HG02798 (cell line): ENCODE results near the gene MFSD6L.

Experiments used
- ATAC-seq: cut with Tn5 transposase; IDR thresholded peaks from one replicate; pipeline ENCODE4 v1.9.1; 2021; ENCODE audit warnings: mild to moderate bottlenecking; ENCODE audit not compliant: unreplicated experiment, poor library complexity

The MFSD6L gene, protein sequence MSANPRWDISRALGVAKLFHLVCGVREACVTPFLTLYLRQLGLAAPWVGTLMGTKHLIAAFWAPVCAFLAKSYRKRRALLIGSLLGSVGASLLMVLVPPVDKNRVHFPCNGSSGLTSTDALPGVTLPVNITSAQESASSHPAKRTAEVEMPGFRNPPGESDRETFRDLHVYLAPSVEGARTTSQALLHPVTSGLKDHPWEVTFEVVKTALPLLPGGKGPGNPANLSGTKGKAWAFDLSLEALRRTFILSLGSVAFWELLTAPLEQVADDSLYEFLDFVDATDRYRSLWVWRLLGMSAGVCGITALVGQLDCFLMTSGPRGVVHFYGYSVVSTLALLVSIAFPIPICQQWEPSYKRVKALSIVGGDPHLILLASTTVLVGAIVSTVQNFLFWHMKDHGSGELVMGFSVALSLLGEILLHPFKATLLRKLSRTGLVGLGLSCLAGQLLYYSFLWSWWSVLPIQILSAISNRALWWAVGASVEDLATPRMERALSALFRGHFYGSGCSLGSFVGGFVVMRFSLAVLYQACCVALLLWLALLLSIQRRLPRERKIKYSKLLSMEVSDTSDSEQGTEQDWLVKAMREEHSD

DNA sequence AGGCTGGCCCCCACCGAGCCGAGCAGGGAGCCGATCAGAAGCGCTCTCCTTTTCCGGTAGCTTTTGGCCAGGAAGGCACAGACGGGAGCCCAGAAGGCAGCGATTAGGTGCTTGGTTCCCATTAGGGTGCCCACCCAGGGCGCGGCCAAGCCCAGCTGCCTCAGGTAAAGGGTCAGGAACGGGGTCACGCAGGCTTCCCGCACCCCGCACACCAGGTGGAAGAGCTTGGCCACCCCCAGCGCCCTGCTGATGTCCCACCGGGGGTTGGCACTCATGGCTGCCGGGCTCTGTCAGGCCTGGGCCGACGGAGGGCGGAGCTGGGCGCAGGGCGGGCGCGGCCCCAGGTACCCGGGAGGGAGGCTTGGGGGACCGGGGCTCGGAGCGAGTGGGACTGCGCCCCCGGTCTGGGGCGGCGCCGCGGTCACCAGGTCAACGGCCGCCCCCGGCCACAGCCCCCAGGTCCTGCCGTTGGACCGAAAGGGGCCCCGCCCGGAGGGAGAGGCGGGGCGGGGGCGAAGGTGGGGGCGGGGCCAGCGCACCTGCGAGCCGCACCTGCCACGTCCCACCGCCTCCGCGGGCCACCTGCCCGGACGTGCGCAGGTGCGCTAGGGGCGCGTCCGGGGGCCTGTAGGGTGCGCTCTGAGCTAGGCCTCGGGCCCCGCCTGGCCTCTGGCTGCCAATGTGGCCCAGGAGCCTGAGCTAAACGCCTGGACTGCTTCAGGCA, at the start of gene MFSD6L:
MFSD6L (minus strand) TSS at position 520 of the 724 bp plus-strand sequence; CDS start at position 275, 245 bp downstream.
- no peak for ATAC-seq

DNA sequence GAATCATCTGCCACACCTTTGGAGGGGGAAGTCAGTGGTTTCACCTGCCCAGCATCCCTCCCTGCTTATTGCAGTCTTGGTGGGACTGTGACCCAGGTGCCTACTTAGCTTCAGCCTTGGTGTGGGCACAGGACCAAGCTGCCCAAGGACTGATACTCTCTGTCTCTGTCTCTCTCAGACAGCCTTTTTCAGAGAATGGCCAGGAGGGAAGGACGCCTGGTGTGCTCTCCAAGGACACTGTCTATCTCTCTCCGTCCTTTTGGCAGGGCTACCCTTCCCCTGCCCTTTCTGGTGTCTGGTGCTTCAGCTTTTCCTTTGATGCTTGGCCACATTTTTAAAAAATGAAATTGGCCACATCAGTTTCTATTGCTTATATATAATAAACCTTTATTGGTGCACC, 48.7 kb upstream of the MFSD6L start:
- no peak for ATAC-seq

DNA sequence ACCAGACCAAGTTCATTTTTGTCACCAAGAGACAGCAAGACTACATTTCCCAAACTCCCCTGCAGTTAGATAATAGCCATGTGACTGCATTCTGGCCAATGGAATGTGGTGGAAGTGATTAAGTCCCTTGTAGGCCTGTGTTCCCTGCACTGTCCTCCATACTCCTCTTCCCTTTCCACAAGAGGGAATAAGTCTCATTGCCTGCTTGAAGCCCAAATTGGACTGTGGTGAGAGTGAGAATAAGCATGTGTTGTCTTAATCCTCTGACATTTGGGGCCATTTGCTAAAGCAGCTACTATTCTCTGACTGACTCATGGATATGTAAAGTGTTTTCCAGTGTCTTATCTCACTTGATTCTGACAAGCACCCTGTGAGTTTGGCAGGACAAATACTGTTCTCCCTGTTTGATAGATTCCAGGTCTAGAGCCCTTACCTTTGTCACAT, 47.6 kb upstream of the MFSD6L start:
- ATAC-seq: no peak

DNA sequence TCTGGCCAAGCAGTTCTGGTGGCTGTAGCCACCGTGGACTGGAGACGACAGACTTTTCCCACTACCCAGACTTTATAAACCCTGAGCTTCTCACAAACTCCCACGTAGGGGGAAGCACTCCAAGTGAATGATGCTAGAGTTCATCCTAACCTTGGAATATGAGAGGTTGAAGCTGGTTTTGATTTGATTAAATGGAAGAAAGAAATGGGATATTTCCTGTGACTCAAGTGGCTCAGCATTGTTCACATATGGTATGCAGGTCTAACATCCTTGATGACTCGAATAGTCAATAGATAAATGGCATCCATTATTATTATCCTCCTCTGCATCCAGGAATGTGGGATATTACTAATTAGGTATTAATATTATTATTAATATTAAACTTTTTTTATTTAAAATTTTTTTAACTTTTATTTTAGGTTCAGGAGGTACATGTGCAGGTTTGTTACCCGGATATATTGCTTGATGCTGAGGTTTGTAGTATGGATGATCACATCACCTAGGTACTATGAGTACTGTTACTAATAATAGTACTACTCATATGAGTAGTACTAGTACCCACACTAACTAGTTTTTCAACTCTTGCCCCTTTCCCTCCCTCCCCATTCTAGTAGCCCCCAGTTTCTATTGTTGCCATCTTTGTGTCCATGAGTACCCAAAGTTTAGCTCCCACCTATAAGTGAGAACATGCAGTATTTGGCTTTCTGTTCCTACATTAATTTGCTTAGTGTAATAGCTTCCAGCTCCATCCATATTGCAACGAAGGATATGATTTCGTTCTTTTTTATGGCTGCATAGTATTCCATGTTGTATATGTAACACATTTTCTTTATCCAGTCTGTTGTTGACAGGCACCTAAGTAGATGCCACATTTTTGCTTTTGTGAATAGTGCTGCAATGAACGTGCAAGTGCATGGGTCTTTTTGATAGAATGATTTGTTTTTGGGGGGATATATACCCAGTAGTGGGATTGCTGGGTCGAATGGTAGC, 45.4 kb upstream of the MFSD6L start:
- ATAC-seq: no peak

DNA sequence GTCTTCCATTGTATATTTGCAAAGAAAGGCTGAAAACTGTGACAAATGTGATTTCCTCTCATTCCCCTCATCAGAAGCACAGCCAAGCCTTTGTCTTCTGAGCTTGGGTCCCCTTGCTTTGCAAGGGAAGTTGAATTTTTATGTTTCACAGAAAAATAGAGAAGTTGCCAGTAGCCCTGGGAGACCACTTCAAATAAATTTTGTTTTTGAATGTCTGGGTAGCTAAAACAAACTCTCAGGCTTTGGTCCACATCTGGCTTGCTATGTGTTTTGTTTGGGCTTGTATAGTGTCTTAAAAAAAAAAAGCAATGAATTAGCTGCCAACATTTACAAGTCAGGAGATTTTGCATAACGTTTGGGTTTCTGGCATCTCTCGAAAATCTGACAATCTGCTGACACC, 44.2 kb upstream of the MFSD6L start:
- ATAC-seq: no peak

DNA sequence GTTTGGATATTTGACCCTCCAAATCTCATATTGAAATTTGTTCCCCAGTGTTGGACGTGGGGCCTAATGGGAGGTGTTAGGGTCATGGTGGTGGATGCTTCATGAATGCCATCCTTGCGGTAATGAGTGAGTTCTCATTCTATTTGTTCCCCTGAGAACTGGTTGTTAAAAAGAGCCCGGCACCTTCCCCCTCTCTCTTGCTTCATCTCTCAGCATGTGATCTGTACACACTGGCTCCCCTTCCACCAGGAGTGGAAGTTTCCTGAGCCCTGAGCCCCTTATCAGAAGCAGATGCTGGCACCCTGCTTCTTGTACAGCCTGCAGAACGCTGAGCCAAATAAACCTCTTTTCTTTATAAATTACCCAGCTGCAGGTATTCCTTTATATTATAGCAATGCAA, 42.7 kb upstream of the MFSD6L start:
- no peak for ATAC-seq

DNA sequence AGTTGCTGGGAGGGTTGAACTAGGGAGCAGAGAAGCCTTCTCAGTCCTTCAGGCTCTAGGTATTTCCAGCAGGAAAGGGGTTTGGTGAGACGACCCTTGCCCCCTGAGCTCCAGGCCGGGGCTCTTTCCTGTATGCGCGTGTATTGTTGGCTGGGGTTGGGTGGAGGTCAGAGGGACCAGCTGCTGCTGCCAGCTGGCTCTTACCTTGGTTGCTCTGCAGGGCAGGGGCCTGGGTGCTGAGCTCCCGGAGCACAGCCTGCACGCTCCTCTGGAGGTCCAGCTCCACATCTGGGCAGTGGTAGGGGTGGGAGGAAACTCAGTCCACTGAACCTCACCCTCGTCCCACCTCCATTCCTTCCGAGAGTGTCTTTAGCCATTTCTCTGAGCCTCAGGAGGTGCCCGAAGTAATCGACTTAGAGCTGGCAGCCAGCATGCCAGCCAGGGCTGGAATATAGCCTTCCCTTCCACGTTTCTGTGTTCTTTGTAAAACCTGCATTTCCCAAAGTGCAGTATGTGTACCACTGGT, 40.3 kb upstream of the MFSD6L start:
- no peak for ATAC-seq

DNA sequence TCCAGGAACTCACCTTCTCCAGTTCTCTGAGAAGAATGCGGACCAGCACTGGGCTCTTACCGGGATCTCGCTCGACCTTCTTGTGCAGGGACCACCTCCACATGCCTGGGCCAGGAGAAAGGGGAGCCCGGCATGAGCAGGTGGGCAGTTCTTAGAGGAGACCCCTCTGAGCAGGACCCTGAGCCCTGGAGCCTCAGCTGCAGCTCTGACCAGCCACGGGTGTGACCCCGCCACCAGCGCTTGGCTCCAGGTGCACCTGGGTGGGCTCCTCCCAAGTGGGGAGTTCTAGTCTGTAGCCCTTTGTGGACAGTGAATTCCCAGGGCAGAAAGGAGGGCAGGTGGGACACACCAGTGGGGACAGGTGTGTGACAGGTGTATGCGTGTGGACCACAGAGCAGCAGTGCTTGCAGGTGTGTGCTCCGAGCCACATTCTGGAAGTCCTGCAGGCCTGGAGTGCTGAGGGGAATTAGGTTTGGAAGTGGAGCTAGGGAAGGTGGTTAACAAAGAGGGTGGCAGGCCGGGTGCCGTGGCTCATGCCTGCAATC, 39.5 kb upstream of the MFSD6L start:
- ATAC-seq: no peak

DNA sequence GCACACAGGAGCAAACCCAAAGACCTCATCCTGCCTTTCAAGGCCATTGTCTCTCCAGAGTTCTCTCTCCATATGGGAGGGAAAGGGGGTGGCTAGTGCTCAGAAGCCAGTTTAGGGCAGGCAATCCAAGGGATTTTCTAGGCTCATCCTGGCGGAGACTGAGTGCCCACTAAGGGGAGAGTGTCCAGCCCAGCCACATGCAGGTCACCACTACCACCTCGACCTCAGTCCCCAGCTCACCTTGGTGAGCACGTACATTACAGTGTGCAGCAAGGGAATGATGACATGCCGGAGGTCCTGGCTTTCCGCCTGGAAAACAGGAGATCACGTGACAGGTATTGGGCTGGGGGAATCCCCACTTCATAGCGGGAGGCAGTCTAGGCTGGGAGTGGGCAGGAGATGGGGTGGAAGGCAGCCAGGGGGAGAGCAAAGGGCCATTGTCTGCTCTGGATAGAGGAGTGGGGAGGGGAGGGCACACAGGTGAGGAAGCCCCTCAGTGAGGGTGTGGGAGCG, 38.5 kb upstream of the MFSD6L start:
- ATAC-seq: no peak

DNA sequence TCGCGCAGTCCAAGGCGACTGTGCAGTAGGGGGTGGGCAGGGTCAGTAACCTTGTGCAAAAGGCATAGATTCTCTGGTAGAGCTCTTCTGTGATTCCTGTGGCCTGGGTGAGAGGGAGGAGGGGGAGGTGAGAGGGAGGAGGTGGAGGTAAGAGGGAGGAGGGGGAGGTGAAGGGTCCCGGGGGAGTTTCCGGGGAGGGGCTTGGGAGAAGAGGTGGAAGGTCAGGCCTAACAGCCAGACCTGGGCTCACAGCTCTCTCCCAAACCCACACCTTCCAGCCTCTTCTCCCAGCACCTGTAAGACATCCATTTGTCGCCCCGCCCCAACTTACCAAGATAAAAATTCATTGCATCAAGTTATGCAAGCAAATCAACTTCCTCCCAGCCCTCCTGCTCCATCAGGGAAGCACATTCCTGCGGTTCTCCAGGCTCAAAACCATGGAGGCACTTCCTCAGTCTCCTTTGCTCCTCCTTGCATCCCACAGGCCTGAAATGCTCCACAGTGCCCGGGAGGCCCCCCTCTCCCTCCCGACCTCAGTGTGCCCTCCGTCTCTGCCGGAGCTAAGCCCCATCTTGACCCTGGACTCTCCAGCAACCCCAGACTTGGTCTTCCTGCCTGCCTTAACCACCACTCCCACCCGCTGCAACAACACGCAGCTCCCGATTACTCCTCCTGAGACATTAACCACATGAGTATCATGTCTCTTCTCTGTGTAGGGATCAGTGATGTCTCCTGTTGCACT, 37.8 kb upstream of the MFSD6L start:
- no peak for ATAC-seq

DNA sequence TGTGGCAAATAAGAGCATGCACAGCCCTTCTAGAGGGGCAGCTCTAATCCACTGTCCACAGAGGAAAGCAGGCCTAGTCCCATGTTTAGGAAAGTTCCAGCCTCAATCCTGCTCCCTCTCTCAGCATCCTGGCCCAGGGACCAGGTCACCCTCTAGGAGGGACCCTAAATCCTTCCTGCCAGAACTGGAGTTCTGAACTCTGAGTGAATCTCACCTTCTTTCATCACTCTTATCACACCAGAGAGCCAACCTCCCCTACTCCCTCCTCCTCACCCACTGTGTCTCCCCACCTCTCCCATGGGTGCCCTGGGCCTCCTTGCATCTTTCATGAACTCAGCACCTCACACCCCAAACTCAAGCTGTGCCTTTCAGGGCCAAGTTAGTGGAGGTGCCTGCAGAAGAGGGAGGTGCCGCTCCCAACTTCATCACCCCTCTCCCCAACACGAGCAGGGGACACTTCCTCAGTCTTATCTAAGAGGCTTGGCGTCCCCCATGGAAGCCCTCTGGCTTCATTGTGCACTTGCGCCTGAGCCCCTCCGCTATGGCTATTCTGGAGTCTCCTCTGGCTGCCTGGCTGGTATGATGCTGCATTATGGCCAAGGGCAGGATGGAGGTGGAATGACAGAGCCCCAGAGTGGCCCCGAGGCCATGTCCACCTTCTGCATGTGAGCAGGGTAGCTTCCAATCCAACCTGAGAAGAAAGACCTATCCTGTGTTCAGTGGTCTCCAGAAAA, 36.6 kb upstream of the MFSD6L start:
- ATAC-seq: no peak

DNA sequence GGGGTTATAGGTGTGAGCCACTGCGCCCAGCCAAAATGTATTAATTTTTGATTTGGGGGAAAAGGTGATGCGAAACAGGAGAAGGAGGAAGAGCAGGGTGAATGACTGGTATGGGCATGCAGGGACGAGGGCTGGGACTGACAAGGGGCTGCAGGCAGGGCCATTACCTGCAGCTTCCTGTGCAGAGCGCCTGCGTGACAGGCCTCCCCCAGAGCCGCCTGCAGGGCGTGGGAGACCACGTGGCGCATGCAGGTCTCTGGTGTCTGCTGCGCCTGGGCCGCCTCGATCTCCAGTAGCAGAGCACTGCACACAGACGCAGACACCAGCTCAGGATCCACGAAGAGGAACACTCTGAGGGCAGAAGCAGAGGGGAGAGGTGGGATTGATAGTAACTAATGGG, 35.9 kb upstream of the MFSD6L start:
- ATAC-seq: no peak

DNA sequence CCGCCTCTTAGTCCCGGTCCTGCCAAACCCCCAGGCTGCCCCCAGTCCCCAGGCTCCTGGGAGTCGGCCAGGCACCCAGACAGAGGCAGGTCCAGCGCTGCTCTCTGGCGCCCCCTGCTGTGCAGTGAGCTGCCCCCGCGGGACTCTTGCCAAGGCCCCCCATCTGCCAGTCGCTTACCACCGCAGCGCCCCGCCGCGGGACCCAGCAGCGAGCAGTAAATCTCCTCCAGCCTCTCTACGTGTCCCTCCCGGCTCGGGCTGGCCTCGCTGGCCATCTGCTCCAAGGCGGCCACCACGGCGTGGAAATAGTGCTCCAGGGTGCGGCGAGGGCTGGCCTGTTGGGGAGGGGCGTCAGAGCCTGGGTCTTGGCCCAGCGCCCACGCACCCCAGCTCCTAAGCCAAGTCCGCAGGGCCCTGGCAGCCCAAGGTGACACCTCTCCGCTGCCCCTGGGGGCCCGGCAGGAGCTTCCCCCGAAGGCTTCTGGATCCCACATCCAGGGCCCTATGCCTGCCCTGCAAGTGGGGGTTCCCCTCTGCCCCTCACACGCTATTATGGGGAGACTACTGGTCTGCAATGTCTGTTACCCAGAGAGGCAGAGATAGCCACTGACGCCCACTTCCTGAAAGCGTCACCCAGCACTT, 33.7 kb upstream of the MFSD6L start:
- no peak for ATAC-seq

DNA sequence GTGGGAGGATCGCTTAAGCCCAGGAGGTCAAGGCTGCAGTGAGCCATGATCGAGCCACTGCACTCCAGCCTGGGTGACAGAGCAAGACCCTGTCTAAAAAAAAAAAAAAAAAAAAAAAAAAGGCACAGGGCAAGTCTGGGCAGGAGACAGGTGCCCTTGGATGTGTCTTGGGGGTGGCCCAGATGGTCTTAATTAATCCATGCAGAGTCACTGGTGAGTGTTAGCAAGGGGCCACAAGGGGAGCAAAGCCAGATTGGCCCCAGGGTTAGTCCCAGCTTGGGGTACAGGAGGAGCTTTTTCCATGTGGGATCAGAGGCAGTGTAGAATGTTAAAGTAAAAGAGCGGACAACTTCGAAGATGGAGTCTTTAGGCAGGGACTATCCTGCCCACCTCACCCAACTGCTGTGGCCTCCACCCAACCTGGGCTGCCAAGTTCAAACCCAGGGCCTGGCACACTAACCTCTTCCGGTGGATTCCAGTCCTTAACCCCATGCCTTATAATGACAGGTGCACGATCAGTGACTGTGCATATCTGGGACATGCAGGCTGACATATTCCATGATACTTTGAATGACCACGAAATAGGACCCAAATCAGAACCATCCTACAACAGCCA, 32.2 kb upstream of the MFSD6L start:
- ATAC-seq: no peak

DNA sequence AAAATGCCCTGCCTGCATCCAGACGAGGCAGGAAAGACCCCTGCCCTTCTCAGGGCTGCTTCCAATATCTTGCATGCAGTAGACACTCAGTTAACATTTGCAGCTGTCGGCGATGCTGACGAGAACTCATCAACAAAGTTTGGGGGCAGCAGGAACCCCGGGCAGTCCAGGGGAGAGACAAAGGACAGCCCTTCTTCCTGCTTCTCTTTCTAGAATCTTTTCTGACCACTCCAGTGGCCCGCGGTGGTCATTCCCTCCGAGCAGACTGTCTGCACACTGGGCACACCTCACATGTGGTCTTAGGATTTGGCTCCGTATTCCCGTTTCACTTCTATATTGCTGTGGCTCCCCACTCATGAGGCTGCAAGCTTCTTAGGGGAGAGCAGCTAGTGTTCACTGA, 31.0 kb upstream of the MFSD6L start:
- ATAC-seq: no peak

DNA sequence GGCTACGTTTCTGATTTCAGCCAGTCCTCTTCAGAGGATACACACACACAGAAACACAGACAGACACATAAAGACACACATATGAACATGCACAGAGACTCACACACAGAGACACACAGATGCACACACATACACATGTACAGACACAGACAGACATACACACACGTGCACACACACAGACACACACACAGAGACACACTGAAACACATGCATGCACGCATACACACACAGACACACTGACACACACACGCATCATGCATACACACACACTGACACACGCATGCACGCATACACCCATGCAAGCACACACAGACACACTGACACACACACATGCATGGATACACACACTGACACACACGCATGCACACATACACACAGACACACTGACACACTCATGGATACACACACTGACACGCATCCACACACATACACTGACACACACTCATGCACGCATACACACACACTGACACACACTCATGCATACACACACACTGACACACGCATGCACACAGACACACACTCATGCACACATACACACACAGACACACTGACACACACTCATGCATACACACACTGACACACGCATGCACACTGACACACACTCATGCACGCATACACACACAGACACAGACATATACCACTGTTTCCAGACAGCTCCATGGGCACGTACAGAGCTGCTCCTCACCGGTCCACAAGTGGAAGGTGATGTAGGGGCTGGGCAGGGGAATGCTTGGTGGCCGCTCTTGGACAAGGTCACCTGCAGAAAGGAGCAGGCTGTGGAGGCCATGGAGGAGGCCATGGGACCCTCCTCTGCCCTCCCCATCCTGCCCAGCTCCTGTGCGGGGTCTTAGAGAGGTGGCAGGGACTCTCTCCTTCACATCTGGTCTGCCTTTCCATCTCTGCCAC, 30.1 kb upstream of the MFSD6L start:
- no peak for ATAC-seq
